ENCODE measurements around the gene NR6A1. TPM values are rescaled to one million over a fixed set of nuclear protein-coding genes. Genes with fewer than 3 reads are reported as not detected.
A peak's percentile ranks its signal among the peaks of the same experiment; 100 is the strongest.

NR6A1 gene
- total RNA-seq, 1 donor from 2014 or later, result 6.0 TPM

DNA sequence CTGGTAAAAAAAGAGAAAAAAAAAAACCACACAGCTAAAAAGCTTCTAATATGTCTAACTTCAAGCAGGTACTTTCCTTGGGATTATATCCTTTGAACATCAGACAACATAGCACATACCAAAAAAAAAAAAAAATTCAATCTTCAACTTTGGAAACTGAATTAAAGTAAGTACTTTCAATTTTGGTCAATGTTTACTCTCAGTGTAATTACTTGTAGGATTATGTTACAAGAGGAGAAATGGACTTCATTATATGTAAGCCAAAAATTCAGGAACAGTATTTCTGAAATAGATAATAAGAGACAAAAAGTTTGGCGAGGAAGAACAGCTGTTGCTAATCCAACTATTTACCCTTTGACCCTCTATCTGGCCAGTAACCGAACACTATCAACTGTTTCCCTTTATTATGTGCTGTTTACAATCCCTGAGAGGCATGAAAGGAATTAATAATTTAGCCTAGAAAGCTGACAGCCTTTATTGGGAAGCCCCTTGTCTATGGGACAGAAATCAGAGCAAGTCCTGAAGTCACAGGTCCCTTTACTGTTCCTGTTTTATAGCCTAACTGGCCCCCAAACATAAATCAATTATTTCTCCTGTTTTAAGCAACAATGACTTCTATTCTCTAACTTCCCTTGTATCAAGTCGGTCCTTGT is 46.6 kb downstream of the NR6A1 start:
- DNase-seq (ENCODE audit: low read depth), result no peak

DNA sequence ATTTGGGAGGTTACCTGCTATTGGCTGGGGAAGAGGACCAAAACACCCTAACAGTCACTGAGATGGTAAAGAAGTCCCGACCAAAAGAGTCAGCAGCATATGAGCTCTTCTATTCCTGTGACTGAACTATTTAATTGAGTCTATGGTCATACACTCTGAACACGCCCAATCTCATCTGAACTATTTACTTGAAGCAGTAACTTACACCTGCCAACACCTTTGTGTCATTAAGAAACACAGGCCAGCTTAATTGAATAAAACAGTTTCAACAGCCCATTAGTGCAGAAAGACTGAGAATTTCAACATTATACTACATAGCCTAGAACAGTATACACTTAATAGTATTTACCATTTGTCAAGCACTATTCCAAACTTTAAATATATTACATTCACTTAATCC is 47.8 kb downstream of the NR6A1 start:
- DNase-seq (ENCODE audit: low read depth), result no peak

DNA sequence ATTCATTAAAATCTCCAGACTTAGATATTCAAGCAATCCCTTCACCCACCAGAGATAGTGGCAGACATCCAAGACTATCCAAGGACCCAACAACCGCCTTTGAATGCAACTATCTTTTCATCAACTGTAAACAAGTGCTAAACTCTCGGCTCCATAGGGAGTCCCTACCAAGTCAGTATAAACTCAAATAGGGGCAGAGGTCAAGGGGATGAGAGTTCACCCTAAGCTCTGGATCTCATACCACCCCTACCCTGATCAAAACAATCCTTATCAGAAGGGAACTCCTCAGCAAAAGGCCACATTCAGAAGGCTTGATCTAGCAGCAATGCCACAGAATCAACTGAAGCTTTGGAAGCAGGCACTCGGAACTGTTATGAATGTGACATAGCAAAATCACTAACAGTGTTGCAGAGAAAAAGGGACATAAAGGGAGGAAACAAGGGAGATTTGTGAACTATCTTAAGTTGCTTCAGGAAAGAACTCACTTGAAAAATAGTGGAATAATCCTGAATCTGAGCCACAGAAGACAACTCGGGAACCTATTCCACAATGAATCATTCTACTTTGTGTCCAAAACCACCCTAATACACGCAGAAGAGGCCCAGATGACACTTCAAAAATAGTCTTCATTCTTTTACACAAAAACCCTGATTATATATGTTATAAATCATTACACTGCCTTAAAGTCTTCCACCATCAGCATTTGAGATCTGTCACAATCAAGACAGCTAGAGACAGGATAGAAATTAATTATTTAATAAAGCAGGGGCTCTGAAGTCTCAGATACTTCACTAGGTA is 49.8 kb downstream of the NR6A1 start:
- DNase-seq (ENCODE audit: low read depth), result peak; percentile 49

GRCh38 chr9:124720429-124721108 is 50.5 kb downstream of the NR6A1 start:
- DNase-seq (ENCODE audit: low read depth), result no peak

DNA sequence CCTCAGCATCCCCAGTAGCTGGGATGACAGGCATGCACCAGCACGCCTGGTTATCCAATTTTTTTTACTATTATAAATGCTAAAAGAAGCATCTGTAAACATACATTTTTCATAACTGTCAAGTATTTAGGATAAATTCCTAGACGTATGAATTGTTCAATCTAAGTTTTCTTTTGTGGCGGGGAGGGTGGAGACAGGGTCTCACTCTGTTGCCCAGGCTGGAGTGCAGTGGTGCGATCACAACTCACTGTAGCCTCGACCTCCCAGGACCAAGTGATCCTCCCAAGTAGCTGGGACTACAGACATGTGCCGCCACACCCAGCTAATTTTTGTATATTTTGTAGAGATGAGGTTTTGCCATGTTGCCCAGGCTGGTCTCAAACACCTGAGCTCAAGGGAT is 52.2 kb downstream of the NR6A1 start:
- no peak for DNase-seq (ENCODE audit: low read depth)

DNA sequence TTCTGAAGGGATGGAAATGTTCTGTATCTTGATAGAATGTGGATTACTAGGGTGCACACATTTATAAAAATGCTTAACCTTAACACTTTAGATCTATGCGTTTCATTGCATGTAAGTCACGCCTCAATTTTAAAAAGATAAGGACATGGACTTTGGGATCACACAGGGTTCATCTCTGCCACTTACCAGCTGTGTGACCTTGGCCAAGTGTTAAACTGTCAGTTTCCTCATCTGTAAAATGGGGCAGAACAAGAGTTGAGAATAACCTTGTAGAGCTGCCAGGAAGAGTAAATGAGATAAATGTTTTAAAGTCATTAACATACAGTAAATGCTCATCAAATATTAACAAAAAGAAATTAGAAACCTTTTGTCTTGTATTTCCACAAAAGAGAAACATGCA is 53.5 kb downstream of the NR6A1 start:
- DNase-seq (ENCODE audit: low read depth), result no peak

- no peak for DNase-seq (ENCODE audit: low read depth)
Measured at GRCh38 chr9:124716808-124717207, 54.3 kb downstream of the NR6A1 start.

GRCh38 chr9:124710766-124711165 is 60.3 kb downstream of the NR6A1 start:
- DNase-seq (ENCODE audit: low read depth), result no peak

DNA sequence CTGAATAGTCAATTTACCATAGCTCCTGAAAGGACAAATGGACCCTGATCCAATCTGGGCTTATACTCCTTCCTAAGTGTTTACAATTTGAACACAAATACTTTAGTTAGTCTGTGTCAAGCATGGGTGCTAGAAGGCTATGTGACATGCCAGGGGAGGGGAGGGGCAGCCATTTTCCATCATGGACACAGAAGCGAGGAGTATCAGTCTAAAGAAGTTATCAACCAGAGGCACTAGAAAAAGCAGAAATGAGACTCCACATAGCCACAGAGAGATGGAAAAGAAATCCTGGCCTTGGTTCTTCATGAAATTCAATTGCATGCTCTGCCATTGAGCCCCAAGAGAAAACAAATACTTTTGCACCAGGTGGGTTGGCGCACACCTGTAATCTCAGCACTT is 61.8 kb downstream of the NR6A1 start:
- no peak for DNase-seq (ENCODE audit: low read depth)

DNA sequence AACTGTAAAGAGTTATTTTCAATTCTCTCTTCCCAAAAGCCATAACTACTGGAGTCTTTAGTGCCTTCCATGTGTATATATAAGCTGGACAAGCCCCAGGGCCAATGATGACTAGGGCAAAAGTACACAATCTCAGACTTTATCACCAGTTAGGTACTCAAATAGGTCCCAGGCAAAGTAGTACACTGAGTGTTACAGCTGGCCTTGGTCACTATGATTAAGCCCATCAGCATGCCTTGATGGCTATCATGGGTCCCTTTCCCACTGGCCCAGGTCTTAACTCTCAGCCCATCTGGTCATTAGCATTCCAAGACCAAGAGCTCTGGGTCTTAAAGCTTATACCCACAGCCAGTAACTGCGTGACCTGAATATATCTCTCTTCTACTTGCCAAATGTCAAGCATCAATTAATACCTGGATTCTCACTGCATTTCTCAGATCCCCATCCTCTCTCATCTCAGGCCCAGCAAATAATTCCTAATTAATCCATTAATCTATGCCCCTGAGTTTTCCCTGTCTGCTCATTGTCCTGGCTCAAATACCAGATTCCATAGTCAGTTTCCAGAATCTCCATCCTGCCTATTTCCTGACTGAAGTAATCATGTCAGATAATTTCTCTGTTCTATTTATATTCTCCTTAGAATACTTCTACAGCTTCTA is 62.3 kb downstream of the NR6A1 start:
- DNase-seq (ENCODE audit: low read depth), result peak; percentile 58

DNA sequence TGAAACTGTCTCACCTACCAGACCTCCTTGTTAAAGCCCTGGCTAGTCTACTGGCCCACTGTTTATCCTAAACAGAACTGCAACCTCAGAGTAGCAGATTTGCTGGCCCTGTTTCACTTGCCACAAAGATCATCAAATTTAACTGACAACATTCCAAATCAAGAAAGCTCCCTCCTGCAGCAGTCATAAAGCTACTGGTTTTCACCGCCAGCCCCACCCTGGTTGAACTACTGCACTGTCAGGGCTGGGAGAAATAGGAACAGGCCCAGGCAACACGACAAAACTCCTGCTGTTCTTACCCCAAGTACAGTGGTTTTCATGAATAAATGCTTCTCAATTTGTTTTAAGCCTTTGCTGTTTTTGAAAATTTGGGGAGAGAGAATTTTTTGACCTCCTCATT is 63.0 kb downstream of the NR6A1 start:
- no peak for DNase-seq (ENCODE audit: low read depth)

DNA sequence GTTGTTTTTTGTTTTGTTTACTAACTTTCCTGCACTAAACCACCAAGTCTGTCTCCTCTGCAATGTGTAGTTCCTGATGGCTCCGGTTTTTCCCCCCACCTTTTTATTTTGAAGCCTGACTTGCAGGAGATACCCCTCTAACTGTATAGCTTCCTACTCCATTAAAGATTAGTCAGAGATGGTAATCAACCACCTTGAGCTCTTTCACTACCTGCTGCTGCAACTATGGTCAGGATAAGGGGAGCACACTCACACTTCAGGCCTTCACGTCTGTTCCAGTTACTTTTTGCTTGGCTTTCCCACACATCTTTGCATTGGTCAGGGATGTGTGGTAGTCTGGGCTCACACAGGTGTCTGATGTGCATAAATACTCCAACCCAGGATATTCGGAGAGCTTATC is 63.4 kb downstream of the NR6A1 start:
- no peak for DNase-seq (ENCODE audit: low read depth)

DNA sequence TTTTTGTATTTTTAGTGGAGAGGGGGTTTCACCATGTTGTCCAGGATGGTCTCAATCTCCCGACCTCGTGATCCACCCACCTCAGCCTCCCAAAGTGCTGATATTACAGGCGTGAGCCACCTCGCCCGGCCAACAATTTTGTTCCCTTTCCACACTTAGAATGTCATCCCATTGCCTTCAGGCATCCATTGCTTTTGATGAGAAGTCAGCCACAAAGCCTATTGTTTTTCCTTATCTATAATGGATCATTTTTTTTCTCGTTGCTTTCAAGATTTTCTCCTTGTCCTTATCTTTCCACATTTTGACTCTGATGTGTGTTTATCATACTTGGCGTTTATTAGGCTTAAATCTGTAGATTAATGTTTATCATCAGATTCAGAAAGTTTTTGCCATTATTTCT is 64.4 kb downstream of the NR6A1 start:
- DNase-seq (ENCODE audit: low read depth), result no peak

DNA sequence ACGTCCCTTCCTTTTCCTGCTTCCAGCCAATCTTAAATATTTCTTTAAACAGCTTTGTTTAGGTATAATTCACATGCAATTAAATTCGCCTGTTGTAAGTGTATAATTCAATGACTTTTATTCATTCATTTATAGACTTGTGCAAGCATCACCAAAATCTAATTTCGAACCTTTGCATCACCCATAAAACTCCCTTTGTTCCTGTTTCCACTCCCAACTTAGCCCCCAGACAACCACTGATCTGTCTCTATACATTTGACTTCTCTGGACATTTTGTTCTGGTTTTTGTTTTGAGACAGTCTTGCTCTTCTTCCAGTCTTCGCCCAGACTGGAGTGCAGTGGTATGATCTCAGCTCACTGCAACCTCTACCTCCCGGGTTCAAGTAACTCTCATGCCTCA is 71.5 kb downstream of the NR6A1 start:
- no peak for DNase-seq (ENCODE audit: low read depth)

- peak; percentile 65 for DNase-seq (ENCODE audit: low read depth)
Measured at GRCh38 chr9:124698265-124698664, 72.8 kb downstream of the NR6A1 start.

DNA sequence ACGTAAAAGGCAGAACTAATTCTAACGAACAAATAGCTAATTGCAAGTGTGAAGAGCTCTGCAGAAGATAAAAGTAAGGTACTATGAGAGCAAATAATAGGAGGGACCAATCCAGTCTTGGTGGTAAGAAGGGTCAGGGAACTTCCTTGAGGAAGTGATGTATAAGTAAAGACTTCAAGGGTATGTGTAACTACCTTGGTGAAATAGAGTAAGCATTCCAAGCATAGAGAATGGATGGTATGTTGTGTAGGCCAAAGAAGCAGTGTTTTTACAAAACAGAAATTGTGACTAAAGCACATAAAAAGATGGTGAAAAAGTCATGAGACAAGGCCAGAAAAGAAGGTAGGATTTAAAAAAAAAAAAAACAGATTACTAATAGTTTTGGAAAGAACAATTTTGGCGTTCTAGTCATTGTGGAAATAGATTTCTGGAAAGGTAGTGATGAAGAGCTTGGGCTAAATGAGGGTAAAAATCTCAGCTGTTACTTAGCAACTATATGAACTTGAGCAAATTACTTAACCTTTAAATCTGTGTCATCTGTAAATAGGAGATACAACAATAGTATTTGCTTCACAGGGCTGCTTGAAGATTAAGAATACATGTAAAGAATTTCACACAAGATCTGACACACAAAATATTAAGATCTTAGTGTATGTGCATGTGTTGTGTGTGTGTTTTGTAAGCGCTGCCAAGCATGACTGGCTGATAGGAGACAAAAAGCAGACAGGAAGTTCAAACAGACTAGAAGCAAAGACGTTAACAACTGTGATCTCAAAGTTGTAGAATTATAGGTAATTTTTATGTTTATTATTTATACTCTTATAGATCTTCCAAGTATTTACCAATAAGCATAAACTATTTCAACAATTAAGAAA is 73.5 kb downstream of the NR6A1 start:
- DNase-seq (ENCODE audit: low read depth), result peak; percentile 40

DNA sequence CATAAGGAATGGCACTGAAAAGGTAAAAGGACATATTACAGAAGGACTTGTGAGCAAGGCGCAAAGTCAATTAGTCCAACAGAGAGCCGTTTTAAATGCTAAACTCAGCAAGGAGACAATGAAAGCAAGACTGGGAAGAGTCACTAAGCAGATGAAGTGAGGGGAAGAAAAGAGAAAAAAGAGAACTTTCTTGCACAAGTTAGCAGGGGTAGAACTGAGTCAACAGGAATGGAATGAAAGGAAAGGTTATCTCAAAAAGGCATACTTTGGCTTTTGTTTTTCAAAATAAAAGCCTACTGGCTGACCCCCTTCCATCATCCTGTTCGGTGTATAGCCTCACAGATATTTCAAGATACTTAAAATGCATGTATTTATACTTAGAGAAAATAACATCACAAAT is 75.0 kb downstream of the NR6A1 start:
- no peak for DNase-seq (ENCODE audit: low read depth)

DNA sequence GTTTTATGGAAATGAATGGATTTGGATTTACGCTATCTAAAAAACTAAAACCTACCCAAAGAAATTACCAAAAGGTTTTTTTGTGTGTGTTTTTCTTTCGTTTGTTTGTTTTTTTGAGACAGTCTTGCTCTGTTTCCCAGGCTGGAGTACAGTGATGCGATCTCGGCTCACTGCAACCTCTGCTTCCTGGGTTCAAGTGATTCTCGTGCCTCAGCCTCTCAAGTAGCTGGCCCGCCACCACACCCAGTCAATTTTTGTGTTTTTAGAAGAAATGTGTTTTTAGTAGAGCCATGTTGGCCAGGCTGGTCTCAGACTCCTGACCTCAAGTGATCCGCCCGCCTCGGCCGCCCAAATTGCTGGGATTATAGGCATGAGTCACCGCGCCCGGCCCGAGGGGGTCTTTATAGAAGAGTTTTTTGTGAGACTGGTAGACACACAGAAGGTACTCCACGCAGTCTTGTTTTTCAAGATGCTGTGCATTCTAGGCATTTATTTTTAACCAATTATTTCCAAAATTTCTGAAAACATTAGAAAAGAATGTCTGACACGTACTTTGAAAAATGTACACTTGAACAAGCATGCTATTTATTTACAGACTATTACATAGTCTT is 75.7 kb downstream of the NR6A1 start:
- no peak for DNase-seq (ENCODE audit: low read depth)

DNA sequence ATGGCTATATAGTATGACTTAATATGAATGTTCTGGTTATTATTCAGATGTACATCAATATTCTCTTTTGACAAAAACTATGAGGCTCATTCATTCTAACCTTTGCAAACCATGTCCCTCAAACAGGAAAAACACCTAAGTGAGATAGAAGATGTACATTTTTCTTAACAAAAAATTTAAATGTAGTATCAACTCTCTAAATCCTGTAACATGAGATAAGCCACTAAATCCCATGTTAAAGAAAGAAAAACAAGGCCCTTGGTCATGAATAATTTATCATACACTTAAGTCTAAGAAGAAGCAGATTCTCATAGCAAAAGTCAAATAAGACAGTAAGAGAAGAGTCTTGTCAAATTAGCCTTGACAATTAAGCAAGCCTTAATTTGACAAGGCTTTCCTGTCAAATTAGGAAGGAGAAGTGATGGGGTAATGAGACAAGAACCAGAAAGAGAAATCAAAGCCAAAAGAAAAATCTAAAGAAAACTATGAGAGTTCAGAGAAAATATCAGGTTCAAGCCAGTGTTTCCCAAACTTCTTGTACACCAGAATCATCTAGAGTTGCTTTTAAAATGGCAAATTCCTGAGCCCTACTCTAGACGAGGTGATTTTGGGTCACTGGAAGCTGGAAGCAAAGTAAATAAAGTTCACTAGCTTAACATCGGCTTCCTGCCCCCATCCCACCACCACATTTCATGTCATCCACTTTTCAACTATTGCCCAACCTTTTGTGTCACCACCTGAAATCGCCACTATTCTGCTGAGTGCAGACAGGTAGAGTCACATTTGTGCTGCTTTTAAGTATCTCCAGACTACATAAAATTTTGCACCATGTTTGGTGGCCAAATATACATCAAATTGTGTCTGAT is 76.5 kb downstream of the NR6A1 start:
- DNase-seq (ENCODE audit: low read depth), result no peak

GRCh38 chr9:124693403-124693802 is 77.7 kb downstream of the NR6A1 start:
- DNase-seq (ENCODE audit: low read depth), result no peak
